ENCODE data around the gene SLC38A8.
A peak's percentile ranks its signal among the peaks of the same experiment; 100 is the strongest.

Gene SLC38A8

DNA sequence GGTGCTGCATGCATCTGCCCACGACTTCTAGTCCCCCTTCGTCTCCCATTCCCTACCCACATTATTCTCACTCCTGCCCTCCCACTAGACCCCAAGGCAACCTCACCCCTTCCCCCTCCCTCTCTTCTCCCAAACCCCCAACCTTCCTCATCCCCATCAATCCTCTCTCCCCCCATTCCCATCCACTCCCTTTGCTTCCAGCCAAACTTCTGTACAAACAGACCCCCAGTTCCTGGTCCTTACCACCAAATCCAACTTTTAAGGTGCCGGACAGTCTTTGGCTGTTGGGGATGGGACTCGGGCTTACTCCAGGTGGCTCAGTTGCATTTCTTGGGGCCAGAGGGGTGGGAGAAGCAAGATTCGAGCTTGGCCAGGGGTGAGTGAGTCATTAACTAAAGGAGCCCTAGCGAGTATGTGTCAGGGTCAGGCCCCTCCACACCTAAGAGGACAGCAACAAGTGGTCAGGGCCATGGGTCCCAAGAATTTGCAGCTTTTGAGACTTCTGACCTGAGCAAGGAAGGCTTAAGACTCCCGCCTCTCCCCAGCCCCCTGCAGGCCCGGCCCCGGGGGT, at the start of gene SLC38A8:
Gene SLC38A8 (minus strand): TSS at position 488 of the 571 bp plus-strand sequence. CDS start 638 bp downstream, outside the sequence.
- Mint-ChIP-seq H3K4me3 (no peak within 1 kb of the TSS), H3K4me1 (no peaks in the 10 kb centered on the region), H3K9me3 (no peaks in the 10 kb centered on the region), H3K36me3 (no peaks in the 10 kb centered on the region), H3K27ac (no peak within 1 kb of the TSS)
- DNase-seq (ENCODE audit: low spot score in 2 of 2) (no peak), ATAC-seq (no peak)

- ATAC-seq (no peak), DNase-seq (ENCODE audit: low spot score in 2 of 2) (no peak)
- Mint-ChIP-seq H3K36me3 (peaks cover 98% of the 10 kb centered on the region), H3K9me3 (no peaks in the 10 kb centered on the region), H3K4me1 (peaks cover 26% of the 10 kb centered on the region), H3K27ac (no peak overlapping the region), H3K4me3 (no peak overlapping the region)
These were observed 48.9 kb upstream of the SLC38A8 start for GRCh38 chr16:84091460-84091859.

DNA sequence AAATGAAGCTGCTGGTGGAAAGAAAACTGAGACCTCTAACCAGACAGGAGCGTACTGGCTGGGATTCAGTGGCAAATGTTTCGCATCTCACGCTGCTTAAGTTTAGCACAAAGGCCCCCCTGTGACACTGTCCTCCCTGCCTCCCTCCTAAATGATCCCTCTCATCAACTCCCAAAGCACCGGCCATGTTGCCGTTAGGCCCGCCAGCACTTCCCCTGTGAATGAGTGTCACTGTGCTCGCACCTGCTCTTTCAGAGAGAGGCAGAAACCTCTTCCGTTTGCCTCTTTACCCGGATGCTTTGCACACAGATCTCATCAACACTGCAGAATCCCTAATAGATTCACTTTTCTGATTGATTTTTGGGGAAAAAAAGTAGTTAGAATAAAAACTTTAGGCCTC, 47.6 kb upstream of the SLC38A8 start:
- DNase-seq (ENCODE audit: low spot score in 2 of 2) (no peak), ATAC-seq (no peak)
- peaks cover 94% of the 10 kb centered on the region for H3K36me3 Mint-ChIP-seq
- no peak overlapping the region for H3K27ac Mint-ChIP-seq
- peaks cover 37% of the 10 kb centered on the region for H3K4me1 Mint-ChIP-seq
- H3K4me3 Mint-ChIP-seq: no peak overlapping the region
- no peaks in the 10 kb centered on the region for H3K9me3 Mint-ChIP-seq

GRCh38 chr16:84088695-84089395, 46.2 kb upstream of the SLC38A8 start:
- peak in 1 of 2 donors; percentile 60 for DNase-seq (ENCODE audit: low spot score in 2 of 2)
- no peak overlapping the region for H3K4me3 Mint-ChIP-seq
- peaks cover 94% of the 10 kb centered on the region for H3K36me3 Mint-ChIP-seq
- H3K4me1 Mint-ChIP-seq: peaks cover 43% of the 10 kb centered on the region
- ATAC-seq: peak; percentile 81
- peak overlapping the region; percentile 20 for H3K27ac Mint-ChIP-seq
- no peaks in the 10 kb centered on the region for H3K9me3 Mint-ChIP-seq

- no peak for DNase-seq (ENCODE audit: low spot score in 2 of 2)
- no peak for ATAC-seq
- Mint-ChIP-seq H3K36me3 (peaks cover 94% of the 10 kb centered on the region), H3K27ac (peak overlapping the region; percentile 20), H3K4me1 (peaks cover 43% of the 10 kb centered on the region), H3K4me3 (no peak overlapping the region), H3K9me3 (no peaks in the 10 kb centered on the region)
These were observed 45.0 kb upstream of the SLC38A8 start for GRCh38 chr16:84087466-84088151.

GRCh38 chr16:84087001-84087400, 44.4 kb upstream of the SLC38A8 start:
- H3K27ac Mint-ChIP-seq: no peak overlapping the region
- no peak for ATAC-seq
- H3K4me3 Mint-ChIP-seq: no peak overlapping the region
- no peak for DNase-seq (ENCODE audit: low spot score in 2 of 2)
- H3K9me3 Mint-ChIP-seq: no peaks in the 10 kb centered on the region
- H3K4me1 Mint-ChIP-seq: peaks cover 43% of the 10 kb centered on the region
- H3K36me3 Mint-ChIP-seq: peaks cover 94% of the 10 kb centered on the region

- Mint-ChIP-seq H3K4me3 (no peak overlapping the region), H3K4me1 (peaks cover 43% of the 10 kb centered on the region), H3K27ac (no peak overlapping the region), H3K36me3 (peaks cover 94% of the 10 kb centered on the region), H3K9me3 (no peaks in the 10 kb centered on the region)
- no peak for ATAC-seq
- no peak for DNase-seq (ENCODE audit: low spot score in 2 of 2)
These were observed 43.7 kb upstream of the SLC38A8 start for GRCh38 chr16:84086341-84086740.

DNA sequence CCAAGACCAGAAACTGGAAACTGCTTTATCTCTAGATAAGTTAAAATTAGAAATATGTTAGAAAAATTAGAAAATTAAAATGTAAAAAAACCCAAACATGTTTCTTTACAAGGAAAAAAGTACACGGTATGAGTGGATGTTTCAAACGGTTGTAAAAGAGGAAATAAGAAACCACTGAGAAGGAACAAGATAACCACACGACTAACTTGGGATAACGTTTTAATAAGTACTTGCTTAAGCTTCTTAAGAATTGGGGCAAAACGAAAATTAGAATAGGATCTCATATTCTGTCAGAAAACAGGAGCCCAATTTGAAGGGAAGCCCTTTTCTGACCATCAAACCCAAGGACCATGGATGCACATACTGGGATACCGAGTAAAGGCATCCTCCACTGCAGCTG, 43.2 kb upstream of the SLC38A8 start:
- ATAC-seq: no peak
- Mint-ChIP-seq H3K27ac (no peak overlapping the region), H3K36me3 (peaks cover 94% of the 10 kb centered on the region), H3K4me3 (no peak overlapping the region), H3K9me3 (no peaks in the 10 kb centered on the region), H3K4me1 (peaks cover 43% of the 10 kb centered on the region)
- DNase-seq (ENCODE audit: low spot score in 2 of 2): no peak

- ATAC-seq (no peak), DNase-seq (ENCODE audit: low spot score in 2 of 2) (no peak)
- Mint-ChIP-seq H3K36me3 (peaks cover 94% of the 10 kb centered on the region), H3K4me1 (peaks cover 43% of the 10 kb centered on the region), H3K27ac (no peak overlapping the region), H3K4me3 (no peak overlapping the region), H3K9me3 (no peaks in the 10 kb centered on the region)
These were observed 42.7 kb upstream of the SLC38A8 start for GRCh38 chr16:84085271-84085667.

DNA sequence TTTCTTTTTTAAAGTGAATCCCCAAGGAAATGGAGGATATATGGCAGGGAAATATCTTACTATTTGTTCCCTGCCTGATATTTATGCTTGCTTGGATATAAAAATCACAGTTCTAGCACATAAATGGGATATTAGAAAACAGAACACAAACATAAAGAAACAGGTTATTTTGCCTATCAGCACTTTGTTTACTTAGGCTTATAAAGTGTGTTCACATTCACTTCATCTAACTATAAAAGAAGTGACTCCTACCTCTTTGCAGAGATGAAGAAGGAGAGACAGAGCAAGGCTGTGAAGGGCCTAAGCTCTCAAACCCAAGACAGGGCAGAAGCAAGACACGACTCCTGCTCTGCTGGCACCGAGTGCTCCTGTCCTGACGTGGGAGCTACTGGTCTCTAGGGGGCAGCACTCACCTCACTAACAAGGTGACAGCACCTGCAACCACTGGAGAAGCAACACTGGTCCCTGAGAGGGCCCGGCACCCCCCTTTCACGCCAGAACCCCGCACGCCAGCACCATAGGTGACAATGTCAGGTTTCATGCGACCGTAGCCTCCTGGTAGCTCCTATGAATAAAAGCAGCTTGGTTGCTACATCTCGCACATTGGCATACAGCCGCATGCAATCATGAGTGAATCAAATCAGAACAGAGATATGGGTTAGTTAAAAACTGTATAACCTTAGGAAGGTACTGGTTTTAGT, 42.1 kb upstream of the SLC38A8 start:
- no peak overlapping the region for H3K4me3 Mint-ChIP-seq
- H3K4me1 Mint-ChIP-seq: peaks cover 43% of the 10 kb centered on the region
- H3K36me3 Mint-ChIP-seq: peaks cover 94% of the 10 kb centered on the region
- no peaks in the 10 kb centered on the region for H3K9me3 Mint-ChIP-seq
- peak; percentile 43 to 76 for DNase-seq (ENCODE audit: low spot score in 2 of 2)
- no peak overlapping the region for H3K27ac Mint-ChIP-seq
- ATAC-seq: peak; percentile 88

GRCh38 chr16:84082835-84083569, 40.4 kb upstream of the SLC38A8 start:
- peaks cover 84% of the 10 kb centered on the region for H3K36me3 Mint-ChIP-seq
- H3K9me3 Mint-ChIP-seq: no peaks in the 10 kb centered on the region
- ATAC-seq: no peak
- peaks cover 29% of the 10 kb centered on the region for H3K4me1 Mint-ChIP-seq
- no peak overlapping the region for H3K27ac Mint-ChIP-seq
- no peak for DNase-seq (ENCODE audit: low spot score in 2 of 2)
- H3K4me3 Mint-ChIP-seq: no peak overlapping the region

GRCh38 chr16:84082110-84082509, 39.5 kb upstream of the SLC38A8 start:
- H3K4me3 Mint-ChIP-seq: no peak overlapping the region
- no peak for DNase-seq (ENCODE audit: low spot score in 2 of 2)
- no peaks in the 10 kb centered on the region for H3K9me3 Mint-ChIP-seq
- no peak for ATAC-seq
- H3K4me1 Mint-ChIP-seq: peaks cover 29% of the 10 kb centered on the region
- peak overlapping the region; percentile 37 for H3K27ac Mint-ChIP-seq
- peaks cover 84% of the 10 kb centered on the region for H3K36me3 Mint-ChIP-seq

- Mint-ChIP-seq H3K4me1 (peaks cover 27% of the 10 kb centered on the region), H3K4me3 (no peak overlapping the region), H3K36me3 (peaks cover 84% of the 10 kb centered on the region), H3K9me3 (no peaks in the 10 kb centered on the region), H3K27ac (peak overlapping the region; percentile 37)
- DNase-seq (ENCODE audit: low spot score in 2 of 2) (no peak), ATAC-seq (no peak)
These were observed 38.9 kb upstream of the SLC38A8 start for GRCh38 chr16:84081446-84081989.

- Mint-ChIP-seq H3K4me1 (peaks cover 20% of the 10 kb centered on the region), H3K27ac (peak overlapping the region; percentile 5), H3K9me3 (no peaks in the 10 kb centered on the region), H3K36me3 (peaks cover 82% of the 10 kb centered on the region), H3K4me3 (no peak overlapping the region)
- no peak for DNase-seq (ENCODE audit: low spot score in 2 of 2)
- ATAC-seq: no peak
These were observed 38.2 kb upstream of the SLC38A8 start for GRCh38 chr16:84080813-84081212.

GRCh38 chr16:84080378-84080777, 37.8 kb upstream of the SLC38A8 start:
- ATAC-seq: no peak
- Mint-ChIP-seq H3K4me1 (peaks cover 17% of the 10 kb centered on the region), H3K27ac (peak overlapping the region; percentile 5)

More at GRCh38 chr16:84080378-84080777, 37.8 kb upstream of the SLC38A8 start:
- Mint-ChIP-seq H3K9me3 (no peaks in the 10 kb centered on the region), H3K36me3 (peaks cover 85% of the 10 kb centered on the region), H3K4me3 (no peak overlapping the region)
- no peak for DNase-seq (ENCODE audit: low spot score in 2 of 2)
